Heart right ventricle (tissue), 16 donors: ENCODE results near the gene CIPC. TPM values are rescaled to one million over a fixed set of nuclear protein-coding genes. Genes with fewer than 3 reads are reported as not detected.

Experiments
- ATAC-seq, 8 donors: fragments of 200-7000 bp; cut with Tn5 transposase; one replicate each; pipeline ENCODE4 v1.9.1; 2020; ENCODE audit warnings: mild to moderate bottlenecking in 8 of 8, moderate library complexity in 8 of 8, moderate number of reproducible peaks in 1 of 8
- DNase-seq, 2 donors: peaks; one replicate each; pipeline ENCODE4 v3.0.0-alpha.2; 2020
- H3K27ac ChIP-seq, 10 donors: fragments of 200-600 bp; sonication (generic) in 2 of 10; one replicate each; pipeline versions ENCODE4 v1.5.0 to v1.8.0; 2020 to 2022; ENCODE audit warnings: mild to moderate bottlenecking in 3 of 10
- H3K27me3 ChIP-seq, 7 donors: fragments of 200-600 bp; one replicate each; pipeline ENCODE4 v1.8.0; 2021 to 2022; ENCODE audit warnings: mild to moderate bottlenecking in 2 of 7
- H3K36me3 ChIP-seq, 9 donors: fragments of 200-600 bp; sonication (generic) in 1 of 9; one replicate each; pipeline versions ENCODE4 v1.5.0 to v1.8.0; 2020 to 2022; ENCODE audit warnings: mild to moderate bottlenecking in 2 of 9
- H3K4me1 ChIP-seq, 9 donors: fragments of 200-600 bp; sonication (generic) in 1 of 9; one replicate each; pipeline versions ENCODE4 v1.5.0 to v1.8.0; 2020 to 2022; ENCODE audit warnings: mild to moderate bottlenecking in 4 of 9
- H3K4me3 ChIP-seq, 10 donors: fragments of 200-600 bp; sonication (generic) in 2 of 10; one replicate each; pipeline versions ENCODE4 v1.5.0 to v1.8.0; 2020 to 2022; ENCODE audit warnings: mild to moderate bottlenecking in 7 of 10, moderate library complexity in 2 of 10
- H3K9me3 ChIP-seq, 11 donors: fragments of 200-600 bp in 10 of 11; sonication (generic) in 2 of 11; one replicate each; pipeline versions ENCODE4 v1.5.0 to v1.8.0; 2013 to 2022; ENCODE audit warnings: mild to moderate bottlenecking in 2 of 11, control low read depth in 1 of 11, moderate library complexity in 1 of 11
- CTCF ChIP-seq, 9 donors: fragments of 200-600 bp; sonication (generic) in 2 of 9; IDR thresholded peaks; one replicate each; pipeline versions ENCODE4 v1.5.0 to v1.8.0; 2021 to 2022; ENCODE audit warnings: antibody characterized with exemption in 9 of 9, mild to moderate bottlenecking in 5 of 9, moderate library complexity in 1 of 9
- WGBS, 2 donors: extraction: QIAGEN DNeasy Blood & Tissue Kit; methylation state at CpG; one replicate each; pipeline ENCODE4 v1.1.7; 2013; ENCODE audit warnings: inconsistent platforms in 1 of 2; 5-methylcytosine and 5-hydroxymethylcytosine counted together
- intact Hi-C, 10 donors: fragments of 100-400 bp; cut with DNase I; formaldehyde crosslinking; loops; one replicate each; pipeline versions ENCODE4 v1.11.1 to v1.14.2; 2022
- polyA plus RNA-seq, 2 donors: library from polyadenylated mRNA; stranded (reverse); fragments of 200-250 nt; gene quantifications; one replicate each; pipeline ENCODE4 v1.2.3, GENCODE V29; 2013
- total RNA-seq, 10 donors: library from RNA; stranded (reverse); fragmentation: NEBNext Ultra II Directional in 3 of 10; extraction: Animal tissue kit (Norgen Biotek cat#: 25700) in 3 of 10; gene quantifications; one replicate each; pipeline versions ENCODE4 v1.2.1 to v1.2.4, GENCODE V29; 2021 to 2023
- donor health status: Arrhythmogenic right ventricular cardiomyopathy.
- donor health status: ischemic (EF 13 %, LVEDD 7.1; RV severe dilation, severe dysfunction).
- donor health status: healthy with polysubstance abuse.
- donor health status: DM: no; HTN: yes; CAD: no.
- donor health status: DM: no; HTN: no; CAD: no.
- donor health status: ischemic (EF 25% LVEDD 6.9; RV normal size, moderate dysfunction).
- donor health status: ischemic (EF 25% LVEDD 5.7; RV mildly dilated, moderate dysfunction).
- donor health status: healthy.
- donor health status: DM: yes; HTN: yes; CAD: no.
- donor health status: Ischemic cardiomyopathy.
- donor health status: ischemic (EF 35%, LVEDD 5.7; RV mildly dilated, moderate dysfunction).
- donor health status: nonischemic (EF 11% LVEDD 7.7; RV severe dilation, severe dysfunction).
- donor health status: DM: yes; HTN: yes; CAD: no.
- donor health status: PGD.
- donor health status: ischemic (EF 29% LVEDD 5.4; RV normal size, mild dysfunction).
- donor health status: nonischemic (EF 23%, LVEDD 6.1; RV moderate dilation, normal function).

CIPC gene
- total and polyA plus RNA-seq, 12 donors, result 9.4 to 93.8 (median 62.5) TPM

- peak; percentile 63 to 75 for DNase-seq
Measured at GRCh38 chr14:77067632-77068516, 30.2 kb upstream of the CIPC start.

GRCh38 chr14:77068517-77069200, 29.4 kb upstream of the CIPC start:
- no peak for DNase-seq
- Histone ChIP-seq H3K9me3 (no peaks in the 10 kb centered on the region), H3K36me3 (no peaks in the 10 kb centered on the region), H3K27ac (peak overlapping the region in 2 of 10 donors; percentile 37 to 51), H3K27me3 (no peaks in the 10 kb centered on the region), H3K4me3 (no peak overlapping the region), H3K4me1 (peaks cover 6 to 56% (median 39%) of the 10 kb centered on the region in 9 donors)
- 45 to 57% methylated on average over 5 of the region's 5 CpGs for WGBS, 2 donors
- TF ChIP-seq CTCF (IDR thresholded peaks at IDR 0.05), result peak in 1 of 9 donors; percentile 12
- ATAC-seq, result no peak
- intact Hi-C loops, result loop anchor here in 9 of 10 donors (1.0 to 5.0 kb wide), 8 partner anchors 155 to 196 kb away; no protein-coding TSS in a partner anchor

More at GRCh38 chr14:77067632-77068516, 30.2 kb upstream of the CIPC start:
- ATAC-seq, result peak; percentile 68 to 81 (median 74)
- Histone ChIP-seq H3K9me3 (no peaks in the 10 kb centered on the region), H3K4me3 (no peak overlapping the region), H3K4me1 (peaks cover 6 to 56% (median 40%) of the 10 kb centered on the region in 9 donors), H3K36me3 (no peaks in the 10 kb centered on the region), H3K27ac (peak overlapping the region in 5 of 10 donors; percentile 23 to 51 (median 38)), H3K27me3 (no peaks in the 10 kb centered on the region)
- WGBS, 2 donors, result 50 to 51% methylated on average over 11 of the region's 11 CpGs
- TF ChIP-seq CTCF (IDR thresholded peaks at IDR 0.05), result peak; percentile 71 to 96 (median 86)
- intact Hi-C loops, result loop anchor here in 9 of 10 donors (1.0 to 5.0 kb wide), 8 partner anchors 155 to 195 kb away; no protein-coding TSS in a partner anchor

- no peaks in the 10 kb centered on the region for H3K27me3 ChIP-seq
- intact Hi-C loops, result loop anchor here in 7 of 10 donors (2.0 to 5.0 kb wide), 6 partner anchors 157 to 197 kb away; no protein-coding TSS in a partner anchor
- DNase-seq (no peak), ATAC-seq (no peak)
- peak overlapping the region in 5 of 10 donors; percentile 71 to 82 (median 74) for H3K27ac ChIP-seq
- peaks cover 6 to 53% (median 36%) of the 10 kb centered on the region in 9 donors for H3K4me1 ChIP-seq
- H3K36me3 ChIP-seq, result no peaks in the 10 kb centered on the region
- no peaks in the 10 kb centered on the region for H3K9me3 ChIP-seq
- H3K4me3 ChIP-seq, result no peak overlapping the region
- WGBS, 2 donors, result 83 to 89% methylated on average over 7 of the region's 7 CpGs
- no peak for TF ChIP-seq CTCF (IDR thresholded peaks at IDR 0.05)
Measured at GRCh38 chr14:77069551-77069950, 28.5 kb upstream of the CIPC start.

GRCh38 chr14:77071938-77072388, 26.1 kb upstream of the CIPC start:
- Histone ChIP-seq H3K27me3 (no peaks in the 10 kb centered on the region), H3K36me3 (no peaks in the 10 kb centered on the region), H3K27ac (peak overlapping the region in 2 of 10 donors; percentile 13 to 15), H3K9me3 (no peaks in the 10 kb centered on the region), H3K4me1 (peaks cover 14 to 60% (median 48%) of the 10 kb centered on the region in 9 donors), H3K4me3 (no peak overlapping the region)
- no peak for DNase-seq
- TF ChIP-seq CTCF (IDR thresholded peaks at IDR 0.05), result no peak
- 92 to 96% methylated on average over 3 of the region's 3 CpGs for WGBS, 2 donors
- no peak for ATAC-seq
- intact Hi-C loops, result loop anchor here in 4 of 10 donors (2.0 to 10.0 kb wide), 7 partner anchors 23 to 367 kb away; no protein-coding TSS in a partner anchor
